ENCODE results near the gene CCDC85A.

DNA sequence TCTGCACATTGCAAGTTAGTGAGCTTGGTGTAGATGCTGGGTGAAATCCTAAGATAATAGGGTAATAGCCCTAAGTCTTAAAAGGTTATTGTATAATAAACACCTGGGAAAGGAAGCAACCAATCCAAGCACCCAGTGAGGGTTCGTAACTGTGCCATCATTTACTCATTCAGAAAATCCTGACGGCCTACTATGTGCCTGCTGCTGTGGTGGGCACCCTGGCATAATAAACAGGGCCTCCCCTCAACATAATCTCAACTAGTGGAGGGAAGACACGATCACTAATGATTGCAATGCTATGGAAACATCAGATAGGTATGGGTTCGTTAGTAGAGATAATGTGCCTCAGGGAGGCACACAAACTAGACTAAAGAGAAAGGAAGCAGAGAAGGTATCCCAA is 48.9 kb upstream of the CCDC85A start:
- TF ChIP-seq, protein P1, sequence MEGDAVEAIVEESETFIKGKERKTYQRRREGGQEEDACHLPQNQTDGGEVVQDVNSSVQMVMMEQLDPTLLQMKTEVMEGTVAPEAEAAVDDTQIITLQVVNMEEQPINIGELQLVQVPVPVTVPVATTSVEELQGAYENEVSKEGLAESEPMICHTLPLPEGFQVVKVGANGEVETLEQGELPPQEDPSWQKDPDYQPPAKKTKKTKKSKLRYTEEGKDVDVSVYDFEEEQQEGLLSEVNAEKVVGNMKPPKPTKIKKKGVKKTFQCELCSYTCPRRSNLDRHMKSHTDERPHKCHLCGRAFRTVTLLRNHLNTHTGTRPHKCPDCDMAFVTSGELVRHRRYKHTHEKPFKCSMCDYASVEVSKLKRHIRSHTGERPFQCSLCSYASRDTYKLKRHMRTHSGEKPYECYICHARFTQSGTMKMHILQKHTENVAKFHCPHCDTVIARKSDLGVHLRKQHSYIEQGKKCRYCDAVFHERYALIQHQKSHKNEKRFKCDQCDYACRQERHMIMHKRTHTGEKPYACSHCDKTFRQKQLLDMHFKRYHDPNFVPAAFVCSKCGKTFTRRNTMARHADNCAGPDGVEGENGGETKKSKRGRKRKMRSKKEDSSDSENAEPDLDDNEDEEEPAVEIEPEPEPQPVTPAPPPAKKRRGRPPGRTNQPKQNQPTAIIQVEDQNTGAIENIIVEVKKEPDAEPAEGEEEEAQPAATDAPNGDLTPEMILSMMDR (IDR thresholded peaks at IDR 0.05): no peak
- no peak for TF ChIP-seq EP300 (IDR thresholded peaks at IDR 0.05)
- TF ChIP-seq POLR2A (IDR thresholded peaks at IDR 0.05): no peak

All from tibial nerve (tissue), 4 donors.